NCI-H146 treated with DMSO at 0.1 percent for 48 hours (cell line): ENCODE data around the gene TMEM204.
A peak's percentile ranks its signal among the peaks of the same experiment; 100 is the strongest.

Source experiments
- DNase-seq: peaks from one replicate; lab custom pipeline; 2025; ENCODE audit not compliant: unreplicated experiment; lab: John Stamatoyannopoulos, UW

The TMEM204 gene

DNA sequence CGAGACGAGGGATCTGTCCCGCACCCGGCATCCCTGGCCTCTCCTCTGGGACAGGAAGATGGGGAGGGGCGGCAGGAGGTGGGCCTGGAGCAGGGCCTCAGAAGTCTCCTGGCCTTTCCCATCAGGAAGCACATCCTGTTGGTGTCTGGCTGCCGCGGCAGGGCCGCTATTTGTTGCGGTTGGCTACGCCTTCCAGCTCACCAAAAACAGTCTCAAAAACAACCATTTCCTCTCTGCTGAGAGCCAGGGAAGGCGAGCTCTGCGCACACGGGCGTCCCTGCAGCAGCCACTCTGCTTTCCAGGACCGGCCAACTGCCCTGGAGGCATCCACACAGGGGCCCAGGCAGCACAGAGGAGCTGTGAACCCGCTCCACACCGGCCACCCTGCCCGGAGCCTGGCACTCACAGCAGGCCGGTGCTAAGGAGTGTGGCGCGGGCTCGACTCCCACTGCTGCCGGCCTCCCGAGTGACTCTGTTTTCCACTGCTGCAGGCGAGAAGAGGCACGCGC, at the start of gene TMEM204:
Gene TMEM204, plus strand, starts transcription at position 224 of the 509 bp plus-strand sequence. CDS start 610 bp downstream, outside the sequence.
- no peak for DNase-seq

GRCh38 chr16:1485847-1486496, 47.5 kb upstream of the TMEM204 start:
- no peak for DNase-seq

DNA sequence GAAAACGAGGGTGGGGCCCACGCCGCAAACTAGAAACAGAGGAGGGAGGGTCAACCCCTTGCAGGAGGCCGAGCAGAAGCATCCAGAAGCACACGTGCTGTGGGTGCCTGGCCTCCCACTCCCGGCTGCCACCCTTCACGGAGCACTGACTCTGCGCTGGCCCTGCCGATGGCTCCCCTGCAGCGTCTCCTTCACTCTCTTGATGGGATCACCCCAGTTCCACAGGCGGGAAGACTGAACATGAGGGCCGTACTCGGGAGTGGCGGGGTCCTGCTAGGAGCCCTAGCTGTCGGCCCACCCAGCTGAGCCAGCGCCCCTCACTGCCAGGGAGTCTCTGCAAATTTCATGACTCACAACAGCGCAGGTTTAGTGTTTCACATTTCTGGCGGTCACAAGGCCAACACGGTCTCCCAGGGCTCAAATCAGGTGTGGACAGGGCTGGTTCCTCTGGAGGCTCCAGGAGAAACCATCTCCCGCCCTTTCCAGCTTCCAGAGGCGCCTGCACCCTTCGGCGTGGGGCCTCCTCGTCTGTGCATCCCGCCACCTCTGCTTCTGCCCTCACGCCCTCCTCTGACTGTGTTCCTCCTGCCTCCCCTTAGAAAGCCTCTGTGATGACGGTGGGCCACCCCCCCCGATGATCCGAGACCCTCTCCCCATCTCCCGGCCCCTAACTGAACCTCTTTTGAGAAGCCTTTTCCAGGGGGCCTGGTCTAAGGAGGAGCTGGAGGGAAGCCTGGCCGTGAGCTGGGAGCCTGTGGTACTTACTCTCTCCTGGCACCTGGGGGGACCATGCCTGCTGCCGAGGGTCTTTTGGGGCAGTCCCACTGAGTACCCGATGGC, 46.7 kb upstream of the TMEM204 start:
- DNase-seq: no peak

- no peak for DNase-seq
Measured at GRCh38 chr16:1487395-1488053, 45.9 kb upstream of the TMEM204 start.

- DNase-seq: no peak
Measured at GRCh38 chr16:1488054-1488601, 45.3 kb upstream of the TMEM204 start.

- DNase-seq: no peak
Measured at GRCh38 chr16:1488619-1489018, 44.8 kb upstream of the TMEM204 start, which contains the start of gene PTX4. TSS of gene PTX4 (minus strand) at chr16:1488944. CDS start at chr16:1488909, 35 bp downstream.

DNA sequence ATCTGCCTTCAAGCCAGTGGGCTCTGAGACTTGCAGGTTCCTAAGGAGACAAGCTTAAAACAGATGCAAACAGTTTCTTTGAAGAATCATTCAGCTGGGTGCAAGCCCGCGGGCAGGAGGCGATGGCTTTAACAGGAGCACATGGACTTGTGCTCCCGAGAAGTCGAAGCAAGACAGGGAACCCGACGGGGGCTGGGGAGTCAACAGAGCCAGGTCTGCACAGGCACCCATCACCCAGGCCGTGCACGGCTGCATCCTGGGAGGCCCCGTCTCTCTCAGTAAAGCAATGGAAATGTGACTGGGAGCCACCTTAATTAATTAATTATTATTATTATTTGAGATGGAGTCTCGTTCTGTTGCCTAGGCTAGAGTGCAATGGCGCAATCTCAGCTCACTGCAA, 44.4 kb upstream of the TMEM204 start:
- DNase-seq: no peak

- no peak for DNase-seq
Measured at GRCh38 chr16:1491327-1491726, 42.1 kb upstream of the TMEM204 start.

GRCh38 chr16:1492082-1492922, 41.2 kb upstream of the TMEM204 start:
- DNase-seq: no peak

GRCh38 chr16:1492923-1493745, 40.3 kb upstream of the TMEM204 start, which contains the start of gene TELO2:
TSS of gene TELO2 (plus strand) at chr16:1493360. CDS start at chr16:1494282, 922 bp downstream.
- peak; percentile 71 for DNase-seq

- DNase-seq: no peak
Measured at GRCh38 chr16:1493746-1494094, 39.7 kb upstream of the TMEM204 start.

DNA sequence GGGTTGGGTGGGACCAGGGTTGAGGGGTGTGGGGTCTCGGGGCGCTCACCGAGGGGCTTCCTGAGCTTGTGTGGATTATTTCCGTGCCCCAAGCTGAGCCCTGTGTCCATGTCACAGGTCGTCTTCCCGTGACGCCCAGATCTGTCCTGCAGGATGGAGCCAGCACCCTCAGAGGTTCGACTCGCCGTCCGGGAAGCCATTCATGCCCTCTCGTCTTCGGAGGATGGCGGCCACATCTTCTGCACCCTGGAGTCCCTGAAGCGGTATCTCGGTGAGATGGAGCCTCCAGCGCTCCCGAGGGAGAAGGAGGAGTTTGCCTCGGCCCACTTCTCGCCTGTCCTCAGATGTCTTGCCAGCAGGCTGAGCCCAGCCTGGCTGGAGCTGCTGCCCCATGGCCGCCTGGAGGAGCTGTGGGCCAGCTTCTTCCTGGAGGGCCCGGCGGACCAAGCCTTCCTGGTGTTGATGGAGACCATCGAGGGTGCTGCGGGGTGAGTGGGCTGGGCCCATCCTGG, 39.3 kb upstream of the TMEM204 start:
- no peak for DNase-seq

GRCh38 chr16:1494711-1495110, 38.8 kb upstream of the TMEM204 start:
- no peak for DNase-seq

- no peak for DNase-seq
Measured at GRCh38 chr16:1495211-1495888, 38.1 kb upstream of the TMEM204 start.

- DNase-seq: no peak
Measured at GRCh38 chr16:1495889-1496262, 37.6 kb upstream of the TMEM204 start.

DNA sequence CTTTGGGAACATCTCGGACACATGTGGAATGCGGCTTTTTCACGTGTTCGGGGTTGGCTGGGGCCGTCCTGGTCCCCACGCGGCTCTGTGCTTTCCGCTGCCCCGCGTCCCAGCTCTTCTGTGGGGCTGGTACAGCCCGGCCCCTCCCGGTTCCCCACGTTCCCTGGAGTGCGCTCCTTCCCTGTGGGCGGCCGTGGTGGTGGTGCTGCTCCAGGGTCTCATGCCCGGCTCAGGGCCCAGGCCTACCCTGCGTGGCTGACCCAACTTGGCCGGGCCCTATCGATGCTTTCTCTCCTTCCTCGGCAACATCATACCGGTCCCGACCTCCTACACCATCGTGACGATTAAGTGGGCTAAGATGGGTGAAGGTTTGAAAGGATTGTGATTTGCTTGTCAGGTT, 37.0 kb upstream of the TMEM204 start:
- DNase-seq: no peak

GRCh38 chr16:1497014-1497598, 36.4 kb upstream of the TMEM204 start:
- DNase-seq: no peak

DNA sequence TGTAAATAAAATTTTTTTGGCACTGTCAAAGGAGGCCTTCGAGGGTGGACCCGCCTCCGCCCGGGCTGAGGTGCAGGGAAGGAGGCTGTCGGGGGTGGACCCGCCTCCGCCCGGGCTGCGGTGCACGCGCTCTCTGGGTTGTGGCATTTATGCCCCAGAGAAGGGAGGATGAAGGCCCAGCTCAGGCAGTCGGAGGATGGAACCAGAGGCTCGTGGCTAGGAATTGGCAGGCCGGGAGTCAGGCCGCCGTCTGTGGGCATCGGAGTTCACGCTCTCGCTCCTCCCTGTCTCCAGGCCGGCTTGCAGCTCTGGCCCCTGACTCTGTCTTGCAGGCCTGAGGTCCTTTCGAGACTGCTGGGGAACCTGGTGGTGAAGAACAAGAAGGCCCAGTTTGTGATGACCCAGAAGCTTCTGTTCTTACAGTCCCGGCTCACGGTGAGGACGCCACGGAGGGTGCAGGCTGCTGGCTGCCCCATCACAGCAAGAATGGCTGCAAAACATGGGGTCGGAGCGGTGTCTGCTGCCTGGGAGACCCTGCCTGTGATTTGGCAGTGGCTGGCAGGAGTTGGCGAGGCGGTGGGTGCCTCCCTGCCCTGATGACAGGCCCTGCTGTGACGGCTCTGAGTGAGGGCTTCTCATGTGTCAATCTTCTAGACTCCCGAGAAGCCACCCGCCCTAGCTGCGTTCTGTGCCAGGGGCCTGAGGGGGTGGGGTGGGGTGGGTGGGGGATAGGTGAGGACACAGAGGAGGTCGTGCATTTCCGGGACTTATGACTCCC, 34.4 kb upstream of the TMEM204 start:
- no peak for DNase-seq
